ENCODE measurements around the gene TMEM223. TPM values are rescaled to one million over a fixed set of nuclear protein-coding genes. Genes with fewer than 3 reads are reported as not detected.
"Not testable (repeated sequence)": the region's sequence is repeated elsewhere in the genome, so short reads cannot be mapped to it uniquely, and the experiment has no call there.

Gene TMEM223
- total and polyA plus RNA-seq, 5 donors from 2014 or later, result 9.1 to 71.9 (median 67.5) TPM

DNA sequence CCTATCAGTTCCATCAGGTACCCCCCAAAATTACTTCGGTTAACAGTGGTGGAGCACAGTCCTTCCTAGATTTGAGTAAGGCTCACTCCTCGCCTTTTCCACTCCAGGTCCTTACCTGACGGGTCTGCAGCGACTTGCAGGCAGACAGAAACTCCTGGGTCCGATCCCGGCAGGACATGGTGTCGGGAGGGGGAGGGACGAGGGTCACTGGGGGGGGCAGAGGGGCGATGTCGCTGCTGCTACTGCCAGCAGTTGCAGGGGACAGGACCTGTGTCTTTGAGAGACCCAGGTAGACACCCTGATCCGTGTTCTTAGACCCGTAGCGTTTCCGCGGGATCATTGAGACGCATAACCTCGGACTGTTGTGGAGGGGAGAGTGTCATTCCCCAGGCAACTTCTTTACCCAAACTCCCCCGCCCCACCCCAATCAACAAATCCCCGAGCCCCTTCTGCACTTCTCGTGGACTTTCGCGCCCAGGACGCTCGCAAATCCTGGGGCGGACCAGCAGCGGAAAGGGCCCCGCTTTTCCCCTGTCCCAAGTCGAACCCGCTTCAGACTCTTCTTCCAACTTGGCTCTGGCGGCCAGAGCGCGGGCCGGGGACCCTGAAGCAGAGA, 39.2 kb upstream of the TMEM223 start:
- Histone ChIP-seq H3K4me1 (ENCODE audit: control insufficient read depth, insufficient read depth, low read length, poor library complexity, severe bottlenecking) (peaks cover 31% of the 10 kb centered on the region), H3K27me3 (ENCODE audit: control insufficient read depth, insufficient read depth, low read length) (no peaks in the 10 kb centered on the region), H3K27ac (ENCODE audit: insufficient read depth, low read length, poor library complexity, severe bottlenecking) (peak overlapping the region; percentile 98), H3K9me3 (ENCODE audit: control insufficient read depth in 2 of 2, low read length in 2 of 2) (no peaks in the 10 kb centered on the region), H3K4me3 (ENCODE audit: low read depth, low read length) (peak overlapping the region; percentile 64), H3K36me3 (ENCODE audit: control insufficient read depth, insufficient read depth, low read length) (peaks cover 33% of the 10 kb centered on the region)
- Mint-ChIP-seq H3K36me3 (peaks cover 18% of the 10 kb centered on the region), H3K9me3 (no peaks in the 10 kb centered on the region), H3K27ac (peak overlapping the region; percentile 96 to 100 (median 100)), H3K4me3 (peak overlapping the region; percentile 96 to 100 (median 98)), H3K4me1 (peaks cover 0 to 56% (median 29%) of the 10 kb centered on the region in 4 donors), H3K27me3 (no peaks in the 10 kb centered on the region)
- DNase-seq (no peak), ATAC-seq (ENCODE audit: low read depth in 2 of 2) (no peak)

DNA sequence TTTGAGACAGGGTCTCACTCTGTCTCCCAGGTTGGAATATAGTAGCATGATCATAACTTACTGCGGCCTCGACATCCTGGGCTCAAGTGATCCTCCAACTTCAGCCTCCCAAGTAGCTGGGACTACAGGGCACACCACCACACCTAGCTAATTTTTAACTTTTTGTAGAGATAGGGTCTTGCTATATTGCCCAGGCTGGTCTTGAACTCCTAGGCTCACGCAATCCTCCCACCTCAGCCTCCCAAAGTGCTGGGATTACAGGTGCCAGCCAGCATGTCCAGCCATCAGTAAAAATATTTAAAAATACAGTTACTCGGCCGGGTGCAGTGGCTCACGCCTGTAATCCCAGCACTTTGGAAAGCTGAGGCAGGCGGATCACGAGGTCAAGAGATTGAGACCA, 36.3 kb upstream of the TMEM223 start:
- H3K4me1 Mint-ChIP-seq, result peaks cover 0 to 53% (median 22%) of the 10 kb centered on the region in 4 donors
- H3K27ac Mint-ChIP-seq, result not testable (repeated sequence)

DNA sequence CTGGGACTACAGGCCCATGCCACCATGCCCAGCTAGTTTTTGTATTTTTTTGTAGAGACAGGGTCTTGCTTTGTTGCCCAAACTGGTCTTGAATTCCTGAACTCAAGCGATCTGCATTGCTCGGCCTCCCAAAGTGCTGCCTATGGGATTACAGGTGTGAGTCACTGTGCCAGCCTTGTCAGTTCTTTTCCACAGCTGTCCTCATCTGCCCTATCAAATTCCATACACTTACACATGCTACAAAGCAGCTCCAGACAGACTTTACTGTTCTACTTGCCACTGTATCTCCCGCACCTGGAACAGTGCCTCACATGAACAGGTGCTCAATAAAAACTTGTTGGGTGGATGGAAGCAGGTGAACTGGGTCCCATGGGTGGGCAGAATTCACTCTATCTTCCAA, 31.9 kb upstream of the TMEM223 start:
- H3K36me3 Mint-ChIP-seq, result peaks cover 46% of the 10 kb centered on the region
- H3K4me1 Mint-ChIP-seq, result peaks cover 5 to 22% (median 8%) of the 10 kb centered on the region in 4 donors
- Histone ChIP-seq H3K4me1 (ENCODE audit: control insufficient read depth, insufficient read depth, low read length, poor library complexity, severe bottlenecking) (peaks cover 5% of the 10 kb centered on the region), H3K4me3 (ENCODE audit: low read depth, low read length) (no peak overlapping the region), H3K9me3 (ENCODE audit: control insufficient read depth in 2 of 2, low read length in 2 of 2) (no peaks in the 10 kb centered on the region), H3K36me3 (ENCODE audit: control insufficient read depth, insufficient read depth, low read length) (peaks cover 72% of the 10 kb centered on the region), H3K27me3 (ENCODE audit: control insufficient read depth, insufficient read depth, low read length) (no peaks in the 10 kb centered on the region), H3K27ac (ENCODE audit: insufficient read depth, low read length, poor library complexity, severe bottlenecking) (no peak overlapping the region)
- no peak for DNase-seq
- no peaks in the 10 kb centered on the region for H3K9me3 Mint-ChIP-seq
- H3K4me3 Mint-ChIP-seq, result peak overlapping the region in 2 of 4 donors; percentile 4 to 16
- no peaks in the 10 kb centered on the region for H3K27me3 Mint-ChIP-seq
- no peak for ATAC-seq (ENCODE audit: low read depth in 2 of 2)
- H3K27ac Mint-ChIP-seq, result peak overlapping the region in 1 of 3 donors; percentile 46

More for the DNA sequence above, 36.3 kb upstream of the TMEM223 start:
- not testable (repeated sequence) for H3K27ac ChIP-seq (ENCODE audit: insufficient read depth, low read length, poor library complexity, severe bottlenecking); ATAC-seq (ENCODE audit: low read depth in 2 of 2); DNase-seq; H3K27me3 Mint-ChIP-seq; H3K4me3 ChIP-seq (ENCODE audit: low read depth, low read length); H3K9me3 ChIP-seq (ENCODE audit: control insufficient read depth in 2 of 2, low read length in 2 of 2); H3K9me3 Mint-ChIP-seq; H3K27me3 ChIP-seq (ENCODE audit: control insufficient read depth, insufficient read depth, low read length)
- peaks cover 29% of the 10 kb centered on the region for H3K36me3 Mint-ChIP-seq
- H3K36me3 ChIP-seq (ENCODE audit: control insufficient read depth, insufficient read depth, low read length), result peaks cover 41% of the 10 kb centered on the region
- peak overlapping the region in 1 of 4 donors; percentile 9 for H3K4me3 Mint-ChIP-seq
- peaks cover 31% of the 10 kb centered on the region for H3K4me1 ChIP-seq (ENCODE audit: control insufficient read depth, insufficient read depth, low read length, poor library complexity, severe bottlenecking)

DNA sequence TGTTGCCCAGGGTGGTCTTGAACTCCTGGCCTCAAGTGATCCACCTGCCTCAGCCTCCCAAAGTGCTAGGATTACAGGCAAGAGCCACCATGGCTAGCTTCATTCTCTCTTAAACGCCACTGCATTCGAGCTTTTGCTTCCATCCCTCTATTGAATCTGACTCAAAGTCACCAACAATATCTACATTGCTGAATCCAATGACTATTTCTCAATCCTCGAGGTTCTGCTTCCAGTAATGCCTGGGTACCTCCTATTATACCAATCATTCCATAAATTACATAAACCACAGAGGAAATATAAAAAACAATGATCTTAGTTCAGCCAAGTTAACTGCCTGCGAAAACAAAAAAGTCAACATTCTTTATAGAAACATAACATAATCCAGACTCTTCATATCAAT, 25.3 kb upstream of the TMEM223 start:
- H3K4me3 Mint-ChIP-seq, result no peak overlapping the region
- no peak overlapping the region for H3K27ac Mint-ChIP-seq
- Histone ChIP-seq H3K27ac (ENCODE audit: insufficient read depth, low read length, poor library complexity, severe bottlenecking) (no peak overlapping the region), H3K36me3 (ENCODE audit: control insufficient read depth, insufficient read depth, low read length) (peaks cover 28% of the 10 kb centered on the region), H3K4me1 (ENCODE audit: control insufficient read depth, insufficient read depth, low read length, poor library complexity, severe bottlenecking) (no peaks in the 10 kb centered on the region), H3K27me3 (ENCODE audit: control insufficient read depth, insufficient read depth, low read length) (no peaks in the 10 kb centered on the region), H3K9me3 (ENCODE audit: control insufficient read depth in 2 of 2, low read length in 2 of 2) (no peaks in the 10 kb centered on the region), H3K4me3 (ENCODE audit: low read depth, low read length) (no peak overlapping the region)
- no peaks in the 10 kb centered on the region for H3K4me1 Mint-ChIP-seq
- no peaks in the 10 kb centered on the region for H3K9me3 Mint-ChIP-seq
- H3K36me3 Mint-ChIP-seq, result peaks cover 17% of the 10 kb centered on the region
- no peaks in the 10 kb centered on the region for H3K27me3 Mint-ChIP-seq
- no peak for ATAC-seq (ENCODE audit: low read depth in 2 of 2)
- no peak for DNase-seq

DNA sequence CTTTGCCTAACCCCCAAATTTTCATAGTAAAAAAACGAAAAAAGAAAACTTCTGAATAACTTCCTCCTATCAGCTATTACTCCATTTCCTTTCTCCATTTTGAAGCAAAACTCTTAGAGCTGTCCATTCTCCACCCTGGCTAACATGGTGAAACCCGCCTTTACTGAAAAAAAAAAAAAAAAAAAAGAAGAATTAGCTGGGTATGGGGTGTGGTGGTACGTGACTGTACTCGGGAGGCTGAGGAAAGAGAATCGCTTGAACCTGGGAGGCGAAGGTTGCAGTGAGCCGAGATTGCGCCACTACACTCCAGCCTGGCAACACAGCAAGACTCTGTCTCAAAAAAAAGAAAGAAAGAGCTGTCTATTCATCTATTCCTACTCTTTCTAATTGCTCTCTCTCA, 24.8 kb upstream of the TMEM223 start:
- Histone ChIP-seq H3K9me3 (ENCODE audit: control insufficient read depth in 2 of 2, low read length in 2 of 2) (no peaks in the 10 kb centered on the region), H3K27me3 (ENCODE audit: control insufficient read depth, insufficient read depth, low read length) (no peaks in the 10 kb centered on the region), H3K36me3 (ENCODE audit: control insufficient read depth, insufficient read depth, low read length) (peaks cover 24% of the 10 kb centered on the region), H3K27ac (ENCODE audit: insufficient read depth, low read length, poor library complexity, severe bottlenecking) (no peak overlapping the region), H3K4me1 (ENCODE audit: control insufficient read depth, insufficient read depth, low read length, poor library complexity, severe bottlenecking) (no peaks in the 10 kb centered on the region), H3K4me3 (ENCODE audit: low read depth, low read length) (no peak overlapping the region)
- H3K4me3 Mint-ChIP-seq, result no peak overlapping the region
- H3K27ac Mint-ChIP-seq, result peak overlapping the region in 1 of 3 donors; percentile 45
- ATAC-seq (ENCODE audit: low read depth in 2 of 2) (no peak), DNase-seq (no peak)
- H3K27me3 Mint-ChIP-seq, result no peaks in the 10 kb centered on the region
- H3K36me3 Mint-ChIP-seq, result peaks cover 17% of the 10 kb centered on the region
- no peaks in the 10 kb centered on the region for H3K4me1 Mint-ChIP-seq
- H3K9me3 Mint-ChIP-seq, result no peaks in the 10 kb centered on the region

DNA sequence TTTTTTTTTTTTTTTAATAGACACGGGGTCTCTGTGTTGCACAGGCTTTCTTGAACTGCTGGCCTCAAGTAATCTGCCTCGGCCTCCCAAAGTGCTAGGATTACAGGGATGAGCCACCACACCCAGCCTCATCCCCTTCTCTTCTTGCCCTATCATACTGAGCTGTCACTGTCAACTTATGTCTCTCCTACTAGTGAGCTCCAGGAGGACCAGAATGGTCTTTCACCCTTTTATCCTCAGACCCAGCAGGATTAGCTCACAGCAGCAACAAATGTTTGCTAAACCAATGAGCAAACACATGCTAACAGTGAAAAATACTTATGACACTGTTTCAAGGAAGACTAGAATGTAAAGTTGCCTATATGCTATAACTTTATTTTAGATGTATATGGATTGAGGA, 19.9 kb upstream of the TMEM223 start:
- peaks cover 4% of the 10 kb centered on the region for H3K36me3 Mint-ChIP-seq
- no peaks in the 10 kb centered on the region for H3K9me3 ChIP-seq (ENCODE audit: control insufficient read depth in 2 of 2, low read length in 2 of 2)
- DNase-seq, result no peak
- no peak overlapping the region for H3K27ac ChIP-seq (ENCODE audit: insufficient read depth, low read length, poor library complexity, severe bottlenecking)
- peak overlapping the region in 1 of 3 donors; percentile 39 for H3K27ac Mint-ChIP-seq
- no peaks in the 10 kb centered on the region for H3K4me1 ChIP-seq (ENCODE audit: control insufficient read depth, insufficient read depth, low read length, poor library complexity, severe bottlenecking)
- no peaks in the 10 kb centered on the region for H3K27me3 Mint-ChIP-seq
- peaks cover 6% of the 10 kb centered on the region for H3K36me3 ChIP-seq (ENCODE audit: control insufficient read depth, insufficient read depth, low read length)
- no peaks in the 10 kb centered on the region for H3K27me3 ChIP-seq (ENCODE audit: control insufficient read depth, insufficient read depth, low read length)
- no peaks in the 10 kb centered on the region for H3K9me3 Mint-ChIP-seq
- H3K4me3 ChIP-seq (ENCODE audit: low read depth, low read length), result no peak overlapping the region
- no peak for ATAC-seq (ENCODE audit: low read depth in 2 of 2)
- peaks cover 0 to 3% (median 0%) of the 10 kb centered on the region in 4 donors for H3K4me1 Mint-ChIP-seq
- peak overlapping the region in 2 of 4 donors; percentile 2 to 28 for H3K4me3 Mint-ChIP-seq

DNA sequence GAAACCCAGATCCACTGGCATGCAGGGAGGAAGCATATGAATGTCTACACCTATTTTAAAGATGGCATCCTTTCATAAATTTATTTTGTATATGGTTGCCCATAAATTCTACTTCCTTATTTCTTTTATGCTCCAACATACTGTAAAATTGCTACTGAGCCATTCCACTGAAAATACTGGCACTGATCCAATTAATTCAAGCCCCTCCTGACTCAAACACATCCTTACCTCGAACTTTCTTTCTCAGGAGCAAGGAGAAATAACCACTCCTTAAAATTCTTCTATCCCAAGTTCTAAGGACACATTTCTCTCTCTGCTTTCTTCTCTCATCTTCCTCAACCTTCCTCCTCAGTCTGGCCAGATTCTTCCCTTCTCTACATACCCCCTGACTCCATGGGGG, 18.9 kb upstream of the TMEM223 start:
- Mint-ChIP-seq H3K9me3 (no peaks in the 10 kb centered on the region), H3K4me3 (peak overlapping the region in 1 of 4 donors; percentile 28), H3K27me3 (no peaks in the 10 kb centered on the region), H3K36me3 (peaks cover 4% of the 10 kb centered on the region), H3K27ac (peak overlapping the region; percentile 16 to 70 (median 20)), H3K4me1 (peaks cover 0 to 6% (median 3%) of the 10 kb centered on the region in 4 donors)
- no peak overlapping the region for H3K4me3 ChIP-seq (ENCODE audit: low read depth, low read length)
- no peak overlapping the region for H3K27ac ChIP-seq (ENCODE audit: insufficient read depth, low read length, poor library complexity, severe bottlenecking)
- ATAC-seq (ENCODE audit: low read depth in 2 of 2) (no peak), DNase-seq (no peak)
- no peaks in the 10 kb centered on the region for H3K27me3 ChIP-seq (ENCODE audit: control insufficient read depth, insufficient read depth, low read length)
- H3K4me1 ChIP-seq (ENCODE audit: control insufficient read depth, insufficient read depth, low read length, poor library complexity, severe bottlenecking), result peaks cover 8% of the 10 kb centered on the region
- H3K9me3 ChIP-seq (ENCODE audit: control insufficient read depth in 2 of 2, low read length in 2 of 2), result no peaks in the 10 kb centered on the region
- peaks cover 3% of the 10 kb centered on the region for H3K36me3 ChIP-seq (ENCODE audit: control insufficient read depth, insufficient read depth, low read length)

DNA sequence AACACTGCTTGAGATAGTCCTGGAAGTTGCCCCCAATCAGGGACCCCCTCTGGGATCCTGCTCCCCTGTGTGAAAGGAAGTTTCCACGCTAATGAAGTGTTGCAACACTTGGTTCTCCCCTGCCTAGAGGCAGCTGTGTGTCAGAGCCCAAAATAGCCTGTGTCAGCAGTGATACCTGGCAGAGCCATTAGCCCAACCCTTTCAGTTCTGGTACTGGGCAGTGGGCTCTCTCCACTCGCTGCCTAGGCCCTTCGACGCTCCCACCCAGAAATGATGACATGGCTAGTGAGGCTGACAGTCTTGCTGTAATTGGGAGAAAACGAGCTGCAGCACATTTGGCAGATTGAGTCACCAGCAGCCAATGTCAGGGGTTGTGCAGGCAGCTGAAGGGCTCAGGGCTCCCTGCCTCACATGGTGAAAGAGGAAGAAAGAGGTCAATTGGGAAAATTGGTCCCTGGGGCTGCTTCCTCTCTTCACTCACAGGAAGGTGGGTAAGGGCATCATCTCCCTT, 14.9 kb upstream of the TMEM223 start:
- Mint-ChIP-seq H3K27me3 (no peaks in the 10 kb centered on the region), H3K36me3 (peaks cover 10% of the 10 kb centered on the region), H3K4me1 (peaks cover 0 to 31% (median 16%) of the 10 kb centered on the region in 4 donors), H3K4me3 (peak overlapping the region in 3 of 4 donors; percentile 43 to 100 (median 67)), H3K27ac (peak overlapping the region in 2 of 3 donors; percentile 48 to 98), H3K9me3 (no peaks in the 10 kb centered on the region)
- Histone ChIP-seq H3K36me3 (ENCODE audit: control insufficient read depth, insufficient read depth, low read length) (peaks cover 22% of the 10 kb centered on the region), H3K27me3 (ENCODE audit: control insufficient read depth, insufficient read depth, low read length) (no peaks in the 10 kb centered on the region), H3K4me3 (ENCODE audit: low read depth, low read length) (peak overlapping the region; percentile 94), H3K4me1 (ENCODE audit: control insufficient read depth, insufficient read depth, low read length, poor library complexity, severe bottlenecking) (peaks cover 31% of the 10 kb centered on the region), H3K27ac (ENCODE audit: insufficient read depth, low read length, poor library complexity, severe bottlenecking) (no peak overlapping the region), H3K9me3 (ENCODE audit: control insufficient read depth in 2 of 2, low read length in 2 of 2) (no peaks in the 10 kb centered on the region)
- DNase-seq (no peak), ATAC-seq (ENCODE audit: low read depth in 2 of 2) (no peak)
